ENCODE data around the gene STX2. TPM values are rescaled to one million over a fixed set of nuclear protein-coding genes. Genes with fewer than 3 reads are reported as not detected.

The STX2 gene
- total and polyA plus RNA-seq, 2 donors (not counting 3 experiments of a cell fraction or from before 2014, with no cell fraction given) = 26.2 to 32.6 TPM

GRCh38 chr12:130850418-130851021 is 11.5 kb upstream of the STX2 start:
- BruUV-seq (replicated peaks) = no TSS peak
- no peaks in the 10 kb centered on the region for H4K20me1 ChIP-seq (replicated peaks; ENCODE audit: control insufficient read depth, extremely low read depth, insufficient read depth, low read length)
- dilution Hi-C loops (cut with MboI; ENCODE audit: extremely low pct_ligation_motif_present, low sequenced_read_pairs) = no loop called here
- ChIA-PET CTCF (no interaction called here), POLR2A (interaction anchor here (0.7 kb wide), 1 partner anchor 127 kb away, joined by 3 read pairs; no protein-coding TSS in a partner anchor)
- no peak for DNase-seq (ENCODE audit: low read depth, low spot score)
- no peaks in the 10 kb centered on the region for H3K9me1 ChIP-seq (replicated peaks; ENCODE audit: control insufficient read depth, extremely low read depth, insufficient read depth, low read length)
- no peak overlapping the region for H3K27ac ChIP-seq (ENCODE audit: insufficient read depth, low read depth, low read length)
- no peak overlapping the region for H3K9ac ChIP-seq (replicated peaks; ENCODE audit: extremely low read depth, insufficient read depth, low read length)
- H3K4me1 ChIP-seq (ENCODE audit: control insufficient read depth, extremely low read depth, insufficient read depth, low read length) = no peaks in the 10 kb centered on the region
- H3K27me3 ChIP-seq (ENCODE audit: control insufficient read depth in 2 of 2, insufficient read depth in 2 of 2, low read length in 2 of 2) = peaks cover 2 to 4% of the 10 kb centered on the region in 2 experiments
- no peaks in the 10 kb centered on the region for H3K79me2 ChIP-seq (ENCODE audit: control insufficient read depth, insufficient read depth, low read length)
- H3K4me2 ChIP-seq (ENCODE audit: insufficient read depth, low read length) = no peak overlapping the region
- no peak overlapping the region for H3K4me3 ChIP-seq (replicated peaks in 1 of 3; ENCODE audit: insufficient read depth in 1 of 3, low read depth in 1 of 3, low read length in 3 of 3)
- H3K36me3 ChIP-seq (ENCODE audit: control insufficient read depth in 2 of 2, extremely low read depth in 1 of 2, insufficient read depth in 2 of 2, low read length in 2 of 2) = no peaks in the 10 kb centered on the region
- intact Hi-C loops (cut with micrococcal nuclease) = no loop called here
- TF ChIP-seq MAX (IDR thresholded peaks at IDR 0.05; ENCODE audit: insufficient read depth, insufficient read length) = no peak
- TF ChIP-seq POLR2AphosphoS5 (IDR thresholded peaks at IDR 0.05; ENCODE audit: insufficient read depth, low read depth, low read length) = no peak
- no peak for TF ChIP-seq MYC (IDR thresholded peaks at IDR 0.05; ENCODE audit: low read depth, low read length)
- no peak for TF ChIP-seq EZH2 (IDR thresholded peaks at IDR 0.05; ENCODE audit: borderline replicate concordance, low read depth, low read length, severe bottlenecking)
- TF ChIP-seq FOS (IDR thresholded peaks at IDR 0.05; ENCODE audit: borderline replicate concordance, insufficient read depth, low read length) = no peak
- no peak for TF ChIP-seq JUN (IDR thresholded peaks at IDR 0.05; ENCODE audit: borderline replicate concordance, insufficient read depth, insufficient read length, low read depth)
- TF ChIP-seq POLR2A (IDR thresholded peaks at IDR 0.05; ENCODE audit: low read depth, low read length) = no peak
- no peak for TF ChIP-seq GATA2 (IDR thresholded peaks at IDR 0.05; ENCODE audit: insufficient read depth, insufficient read length, low read depth, low read length)
- TF ChIP-seq CTCF (IDR thresholded peaks at IDR 0.05; ENCODE audit: extremely low read depth in 1 of 2, insufficient read depth in 1 of 2, low read depth in 1 of 2, low read length in 2 of 2) = no peak
- H3K9me3 ChIP-seq (replicated peaks; ENCODE audit: control insufficient read depth, insufficient read depth, low read length) = no peaks in the 10 kb centered on the region
- no peak for FAIRE-seq
- H2AFZ ChIP-seq (ENCODE audit: low read depth, low read length) = no peak overlapping the region
